IMR-90 (cell line): ENCODE results near the gene S100A13. TPM values are rescaled to one million over a fixed set of nuclear protein-coding genes. Genes with fewer than 3 reads are reported as not detected.

Experiments used
- ATAC-seq: fragments of 200-7000 bp; cut with Tn5 transposase; 2 replicates; pipeline ENCODE4 v1.9.1; 2020; ENCODE audit warnings: low read depth, mild to moderate bottlenecking, moderate library complexity
- BruUV-seq: library from RNA; stranded (reverse); fragments of 400-500 nt; replicated peaks from 2 replicates; lab custom pipeline; 2021; lab: Mats Ljungman, UMichigan
- CTCF ChIA-PET: fragments of 300-600 bp; formaldehyde crosslinking; extraction: SDS; loops from one replicate; lab custom pipeline; 2021; ENCODE audit warnings: antibody characterized with exemption; lab: Yijun Ruan, JAX
- POLR2A ChIA-PET: fragments of 300-600 bp; sonication (Branson Sonifier 250); formaldehyde crosslinking; loops from one replicate; lab custom pipeline; 2022; ENCODE audit warnings: antibody characterized with exemption; ENCODE audit not compliant: unreplicated experiment; lab: Charles Lee
- DNase-seq: peaks from one replicate; pipeline ENCODE4 v3.0.0; 2013
- H2AFZ ChIP-seq: replicated peaks from 2 replicates; pipeline ENCODE3; 2013; ENCODE audit warnings: low read length, mild to moderate bottlenecking; ENCODE audit not compliant: poor library complexity
- H2AK5ac ChIP-seq: 2 replicates; pipeline ENCODE4 v1.6.1; 2013; ENCODE audit warnings: low read depth, low read length, inconsistent platforms
- H2AK9ac ChIP-seq: replicated peaks from 2 replicates; pipeline ENCODE3; 2013; ENCODE audit warnings: mild to moderate bottlenecking, low read depth, low read length, moderate library complexity; ENCODE audit not compliant: poor library complexity
- H2BK120ac ChIP-seq: 2 replicates; pipeline ENCODE4 v1.6.1; 2013; ENCODE audit warnings: low read depth, low read length, inconsistent platforms
- H2BK15ac ChIP-seq: 3 replicates; pipeline ENCODE4 v1.6.1; 2013; ENCODE audit warnings: low read depth, low read length, inconsistent platforms
- H2BK20ac ChIP-seq: 2 replicates; pipeline ENCODE4 v1.6.1; 2013; ENCODE audit warnings: low read depth, mild to moderate bottlenecking, inconsistent platforms, low read length, moderate library complexity
- H2BK5ac ChIP-seq: 2 replicates; pipeline ENCODE4 v1.6.1; 2013; ENCODE audit warnings: mild to moderate bottlenecking, low read depth, low read length, inconsistent platforms; ENCODE audit not compliant: poor library complexity, severe bottlenecking
- H3K14ac ChIP-seq: replicated peaks from 2 replicates; pipeline ENCODE4 v1.6.1; 2013; ENCODE audit warnings: low read depth, low read length, inconsistent platforms
- H3K18ac ChIP-seq: 2 replicates; pipeline ENCODE4 v1.6.1; 2013; ENCODE audit warnings: low read depth, low read length, control low read depth
- H3K23ac ChIP-seq: 2 replicates; pipeline ENCODE4 v1.6.1; 2013; ENCODE audit warnings: low read depth, low read length, inconsistent platforms
- H3K27ac ChIP-seq: 2 replicates; pipeline ENCODE4 v1.5.1; 2013; ENCODE audit warnings: mild to moderate bottlenecking, control low read depth, low read length; ENCODE audit not compliant: insufficient read depth
- H3K27me3 ChIP-seq: 2 replicates; pipeline ENCODE4 v1.6.1; 2013; ENCODE audit warnings: low read length; ENCODE audit not compliant: control insufficient read depth, insufficient read depth
- H3K36me3 ChIP-seq: 2 replicates; pipeline ENCODE4 v1.6.1; 2013; ENCODE audit warnings: low read length, mixed read lengths; ENCODE audit not compliant: control insufficient read depth, insufficient read depth
- H3K4ac ChIP-seq: 2 replicates; pipeline ENCODE4 v1.6.1; 2013; ENCODE audit warnings: low read depth, low read length, inconsistent platforms
- H3K4me1 ChIP-seq: 2 replicates; pipeline ENCODE4 v1.6.1; 2013; ENCODE audit warnings: low read length, mixed read lengths; ENCODE audit not compliant: control insufficient read depth, insufficient read depth
- H3K4me2 ChIP-seq: 2 replicates; pipeline ENCODE4 v1.6.1; 2013; ENCODE audit warnings: low read depth, mild to moderate bottlenecking, control low read depth, low read length, moderate library complexity
- H3K4me3 ChIP-seq: 2 replicates; pipeline ENCODE4 v1.5.1; 2013; ENCODE audit warnings: low read depth, mild to moderate bottlenecking, control low read depth, low read length, moderate library complexity; ENCODE audit not compliant: insufficient read depth
- H3K56ac ChIP-seq: 2 replicates; pipeline ENCODE4 v1.6.1; 2013; ENCODE audit warnings: low read length, inconsistent platforms; ENCODE audit not compliant: insufficient read depth; ENCODE audit errors: extremely low read depth
- H3K79me1 ChIP-seq, 2 experiments: 2 replicates each; pipeline ENCODE4 v1.6.1; 2013; ENCODE audit warnings: low read length in 2 of 2, inconsistent platforms in 1 of 2, low read depth in 1 of 2
- H3K9ac ChIP-seq: 2 replicates; pipeline ENCODE4 v1.6.1; 2013; ENCODE audit warnings: low read depth, low read length, control low read depth
- H3K9me1 ChIP-seq: 2 replicates; pipeline ENCODE4 v1.6.1; 2013; ENCODE audit warnings: low read length, inconsistent platforms; ENCODE audit not compliant: insufficient read depth
- H3K9me3 ChIP-seq: 2 replicates; pipeline ENCODE4 v1.6.1; 2013; ENCODE audit warnings: low read length; ENCODE audit not compliant: control insufficient read depth, insufficient read depth
- H4K20me1 ChIP-seq: 2 replicates; pipeline ENCODE4 v1.6.1; 2013; ENCODE audit warnings: low read length, inconsistent platforms; ENCODE audit not compliant: insufficient read depth
- H4K5ac ChIP-seq: 2 replicates; pipeline ENCODE4 v1.6.1; 2013; ENCODE audit warnings: mild to moderate bottlenecking, low read depth, low read length, control low read depth
- H4K8ac ChIP-seq, 2 experiments: 2 replicates each; pipeline ENCODE4 v1.6.1; 2013; ENCODE audit warnings: low read depth in 2 of 2, low read length in 2 of 2, control low read depth in 1 of 2, inconsistent platforms in 1 of 2
- H4K91ac ChIP-seq: 2 replicates; pipeline ENCODE4 v1.6.1; 2013; ENCODE audit warnings: low read depth, low read length, inconsistent platforms; ENCODE audit not compliant: insufficient read depth
- BHLHE40 ChIP-seq: fragments of 150-350 bp; IDR thresholded peaks from 2 replicates; pipeline ENCODE4 v1.6.1; 2016; ENCODE audit warnings: mild to moderate bottlenecking, low read depth, low read length
- CEBPB ChIP-seq: IDR thresholded peaks from 2 replicates; pipeline ENCODE4 v1.6.1; 2012; ENCODE audit warnings: low read depth, low read length, improper control_type of control experiment
- FOS ChIP-seq: fragments of 150-350 bp; IDR thresholded peaks from 2 replicates; pipeline ENCODE4 v1.6.1; 2016; ENCODE audit warnings: low read depth, low read length
- MAZ ChIP-seq: IDR thresholded peaks from 2 replicates; pipeline ENCODE4 v1.6.1; 2012; ENCODE audit warnings: low read depth, mild to moderate bottlenecking, low read length, improper control_type of control experiment, moderate library complexity, borderline replicate concordance
- MXI1 ChIP-seq: IDR thresholded peaks from 2 replicates; pipeline ENCODE4 v1.6.1; 2012; ENCODE audit warnings: low read depth, mild to moderate bottlenecking, low read length, moderate library complexity, borderline replicate concordance
- POLR2A ChIP-seq: IDR thresholded peaks from 2 replicates; pipeline ENCODE4 v1.6.1; 2012; ENCODE audit warnings: mild to moderate bottlenecking, low read depth, low read length
- RAD21 ChIP-seq: IDR thresholded peaks from 2 replicates; pipeline ENCODE4 v1.6.1; 2012; ENCODE audit warnings: low read length, improper control_type of control experiment
- RCOR1 ChIP-seq: IDR thresholded peaks from 2 replicates; pipeline ENCODE4 v1.6.1; 2012; ENCODE audit warnings: mild to moderate bottlenecking, low read length, improper control_type of control experiment; ENCODE audit not compliant: insufficient replicate concordance
- SMC3 ChIP-seq: fragments of 150-350 bp; IDR thresholded peaks from 2 replicates; pipeline ENCODE4 v1.6.1; 2016; ENCODE audit warnings: low read depth, mild to moderate bottlenecking, antibody characterized with exemption, low read length, moderate library complexity
- WGBS, 2 experiments: methylation state at CpG; one replicate each; pipeline versions ENCODE4 v1.1.5 to v1.1.7; 2013; ENCODE audit warnings: missing lambda C conversion rate in 2 of 2; ENCODE audit not compliant: insufficient read length in 1 of 2; ENCODE audit errors: extremely low coverage in 2 of 2; 5-methylcytosine and 5-hydroxymethylcytosine counted together
- dilution Hi-C: fragments of 300-500 bp; cut with HindIII; formaldehyde crosslinking; loops from one replicate; pipeline ENCODE4 v1.14.3; 2018; ENCODE audit warnings: low sequenced_read_pairs; ENCODE audit not compliant: unreplicated experiment
- in situ Hi-C: fragments of 300-500 bp; cut with MboI; formaldehyde crosslinking; loops from 3 replicates; pipeline ENCODE4 v1.14.3; 2019; ENCODE audit warnings: low sequenced_read_pairs, inconsistent platforms, mixed read lengths
- intact Hi-C: fragments of 100-400 bp; cut with micrococcal nuclease; formaldehyde crosslinking; loops from 2 replicates; pipeline ENCODE4 v1.10.0; 2022
- polyA plus RNA-seq, 3 experiments: library from polyadenylated mRNA; depleted of rRNA; stranded (reverse); fragments of >200 nt; gene quantifications; 2 replicates each; pipeline ENCODE4 v1.2.3, GENCODE V29; 2012; ENCODE audit warnings: low replicate concordance in 1 of 3
- total RNA-seq: library from RNA; depleted of rRNA; stranded (reverse); fragments of >200 nt; gene quantifications from 2 replicates; pipeline ENCODE4 v1.2.3, GENCODE V29; 2012
- TF ChIP-seq, protein P1 (sequence below): fragments of 150-350 bp; IDR thresholded peaks from 2 replicates; pipeline ENCODE4 v1.6.1; 2016; ENCODE audit warnings: low read depth, mild to moderate bottlenecking, low read length, moderate library complexity, borderline replicate concordance
- TF ChIP-seq, protein P2 (sequence below): fragments of 150-350 bp; IDR thresholded peaks from 2 replicates; pipeline ENCODE4 v1.6.1; 2017; ENCODE audit warnings: mild to moderate bottlenecking, antibody characterized with exemption, low read length, low read depth

The S100A13 gene
- total and polyA plus RNA-seq, 2 of the 4 experiments (the other 2 are of a cell fraction) = 122 to 468 TPM

DNA sequence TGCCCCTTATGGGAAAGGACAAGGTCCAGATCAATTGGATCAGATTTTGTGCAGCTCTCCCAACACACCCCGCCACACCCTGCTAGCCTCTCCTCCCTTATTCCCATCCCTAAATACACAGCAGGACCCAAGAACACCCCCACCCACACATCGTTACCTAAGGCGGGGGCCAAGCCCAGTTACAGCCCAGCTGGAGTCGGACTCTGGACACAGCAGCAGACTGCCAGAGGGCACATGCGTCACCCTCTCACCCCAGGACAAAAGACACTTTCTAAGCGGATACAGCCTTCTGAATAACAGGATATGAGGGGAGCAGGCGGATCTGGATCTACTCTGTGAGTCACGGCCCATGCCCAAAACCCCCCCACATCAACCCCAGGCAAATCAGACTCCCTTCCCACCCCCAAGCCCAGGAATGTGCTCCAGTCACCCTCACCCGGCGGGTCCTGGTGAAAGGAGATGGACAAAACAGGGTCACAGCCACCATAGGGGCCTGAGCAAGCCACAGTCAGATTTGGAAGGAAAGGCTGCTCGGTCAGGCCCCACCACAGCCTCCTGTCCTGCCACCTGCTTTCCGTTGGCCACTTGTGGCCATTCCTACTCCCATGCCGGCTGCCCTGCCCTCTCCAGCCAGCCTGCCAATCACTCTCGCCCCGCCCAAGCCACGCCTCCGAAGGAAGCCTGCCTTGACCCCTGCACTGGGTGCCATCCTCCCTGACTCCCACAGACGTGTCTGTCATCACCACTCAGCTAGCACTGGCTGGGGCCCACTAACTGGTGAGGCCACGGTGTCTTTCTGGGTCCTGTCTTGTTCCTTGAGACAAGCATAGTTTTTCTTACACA, 18.3 kb downstream of the S100A13 start:
- peak overlapping the region; percentile 92 for H3K4me2 ChIP-seq
- in situ Hi-C loops = no loop called here
- TF ChIP-seq MAZ (peak; percentile 66), FOS (peak; percentile 79), CEBPB (no peak), BHLHE40 (peak; percentile 55), POLR2A (peak; percentile 77), MXI1 (no peak), RAD21 (no peak), SMC3 (no peak), RCOR1 (peak; percentile 11)
- TF ChIP-seq, protein P1, sequence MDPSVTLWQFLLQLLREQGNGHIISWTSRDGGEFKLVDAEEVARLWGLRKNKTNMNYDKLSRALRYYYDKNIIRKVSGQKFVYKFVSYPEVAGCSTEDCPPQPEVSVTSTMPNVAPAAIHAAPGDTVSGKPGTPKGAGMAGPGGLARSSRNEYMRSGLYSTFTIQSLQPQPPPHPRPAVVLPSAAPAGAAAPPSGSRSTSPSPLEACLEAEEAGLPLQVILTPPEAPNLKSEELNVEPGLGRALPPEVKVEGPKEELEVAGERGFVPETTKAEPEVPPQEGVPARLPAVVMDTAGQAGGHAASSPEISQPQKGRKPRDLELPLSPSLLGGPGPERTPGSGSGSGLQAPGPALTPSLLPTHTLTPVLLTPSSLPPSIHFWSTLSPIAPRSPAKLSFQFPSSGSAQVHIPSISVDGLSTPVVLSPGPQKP = no peak
- TF ChIP-seq, protein P2, sequence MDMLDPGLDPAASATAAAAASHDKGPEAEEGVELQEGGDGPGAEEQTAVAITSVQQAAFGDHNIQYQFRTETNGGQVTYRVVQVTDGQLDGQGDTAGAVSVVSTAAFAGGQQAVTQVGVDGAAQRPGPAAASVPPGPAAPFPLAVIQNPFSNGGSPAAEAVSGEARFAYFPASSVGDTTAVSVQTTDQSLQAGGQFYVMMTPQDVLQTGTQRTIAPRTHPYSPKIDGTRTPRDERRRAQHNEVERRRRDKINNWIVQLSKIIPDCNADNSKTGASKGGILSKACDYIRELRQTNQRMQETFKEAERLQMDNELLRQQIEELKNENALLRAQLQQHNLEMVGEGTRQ = no peak
- no TSS peak for BruUV-seq
- H3K36me3 ChIP-seq = peaks cover 22% of the 10 kb centered on the region
- peak overlapping the region; percentile 72 for H2BK120ac ChIP-seq
- H3K4ac ChIP-seq = peak overlapping the region; percentile 92
- peaks cover 42% of the 10 kb centered on the region for H3K4me1 ChIP-seq
- peak overlapping the region; percentile 53; the same call in 1 of the 3 replicates for H2BK15ac ChIP-seq
- H3K23ac ChIP-seq = peak overlapping the region; percentile 78
- peak overlapping the region; percentile 74 for H3K56ac ChIP-seq
- peak overlapping the region; percentile 91 for H2BK5ac ChIP-seq
- peak overlapping the region; percentile 80 for H3K9ac ChIP-seq
- peak overlapping the region; percentile 86 for H3K14ac ChIP-seq
- 22% methylated on average over 10 of the region's 19 CpGs; no CpG with 5 or more reads in 1 of the 2 experiments for WGBS, 2 experiments
- ChIA-PET CTCF (interaction anchor here (1.2 kb wide), 1 partner anchor 98 kb away, joined by 3 read pairs; no protein-coding TSS in a partner anchor), POLR2A (interaction anchor here (0.5 to 1.3 kb wide), 3 partner anchors 19 to 39 kb away, joined by 3 to 5 read pairs (median 5); partner anchors contain the start of gene S100A13)
- H3K18ac ChIP-seq = peak overlapping the region; percentile 35
- ATAC-seq = peak; percentile 65
- no peaks in the 10 kb centered on the region for H3K27me3 ChIP-seq
- peak overlapping the region; percentile 97 for H2AK9ac ChIP-seq
- peak overlapping the region; percentile 78 for H2AFZ ChIP-seq
- H3K9me1 ChIP-seq = peaks cover 17% of the 10 kb centered on the region
- peaks cover 15 to 67% of the 10 kb centered on the region in 2 experiments for H3K79me1 ChIP-seq
- peak overlapping the region; percentile 91 for H4K5ac ChIP-seq
- dilution Hi-C loops = no loop called here
- peak overlapping the region; percentile 69; the same call in 1 of the 2 replicates for H2BK20ac ChIP-seq
- peak; percentile 95 for DNase-seq
- H4K20me1 ChIP-seq = peaks cover 11% of the 10 kb centered on the region; the same call in 1 of the 2 replicates
- no peaks in the 10 kb centered on the region for H3K9me3 ChIP-seq
- H4K8ac ChIP-seq = peak overlapping the region; percentile 26 to 90
- peak overlapping the region; percentile 97 for H2AK5ac ChIP-seq
- intact Hi-C loops = no loop called here
- H3K27ac ChIP-seq = peak overlapping the region; percentile 85
- peak overlapping the region; percentile 81 for H4K91ac ChIP-seq
- H3K4me3 ChIP-seq = peak overlapping the region; percentile 43
